GM13976 (cell line): Measurements from ENCODE around the gene TIMM23.
"Not testable (repeated sequence)": the region's sequence is repeated elsewhere in the genome, so short reads cannot be mapped to it uniquely, and the experiment has no call there.

ENCODE experiments used
- DNase-seq: peaks from one replicate; pipeline ENCODE4 v3.0.0; 2012; ENCODE audit warnings: low spot score
- in situ Hi-C: fragments of 300-500 bp; cut with MboI; formaldehyde crosslinking; loops from one replicate; pipeline ENCODE4 v1.12.0; 2022; ENCODE audit warnings: low sequenced_read_pairs, mixed read lengths, inconsistent platforms; ENCODE audit not compliant: unreplicated experiment
- TF ChIP-seq, protein P1 (sequence below): IDR thresholded peaks from 2 replicates; pipeline ENCODE4 v1.5.1; 2012; ENCODE audit warnings: borderline replicate concordance, mild to moderate bottlenecking; ENCODE audit not compliant: insufficient read depth; ENCODE audit errors: extremely low read depth, missing control alignments, control extremely low read depth

Gene TIMM23

DNA sequence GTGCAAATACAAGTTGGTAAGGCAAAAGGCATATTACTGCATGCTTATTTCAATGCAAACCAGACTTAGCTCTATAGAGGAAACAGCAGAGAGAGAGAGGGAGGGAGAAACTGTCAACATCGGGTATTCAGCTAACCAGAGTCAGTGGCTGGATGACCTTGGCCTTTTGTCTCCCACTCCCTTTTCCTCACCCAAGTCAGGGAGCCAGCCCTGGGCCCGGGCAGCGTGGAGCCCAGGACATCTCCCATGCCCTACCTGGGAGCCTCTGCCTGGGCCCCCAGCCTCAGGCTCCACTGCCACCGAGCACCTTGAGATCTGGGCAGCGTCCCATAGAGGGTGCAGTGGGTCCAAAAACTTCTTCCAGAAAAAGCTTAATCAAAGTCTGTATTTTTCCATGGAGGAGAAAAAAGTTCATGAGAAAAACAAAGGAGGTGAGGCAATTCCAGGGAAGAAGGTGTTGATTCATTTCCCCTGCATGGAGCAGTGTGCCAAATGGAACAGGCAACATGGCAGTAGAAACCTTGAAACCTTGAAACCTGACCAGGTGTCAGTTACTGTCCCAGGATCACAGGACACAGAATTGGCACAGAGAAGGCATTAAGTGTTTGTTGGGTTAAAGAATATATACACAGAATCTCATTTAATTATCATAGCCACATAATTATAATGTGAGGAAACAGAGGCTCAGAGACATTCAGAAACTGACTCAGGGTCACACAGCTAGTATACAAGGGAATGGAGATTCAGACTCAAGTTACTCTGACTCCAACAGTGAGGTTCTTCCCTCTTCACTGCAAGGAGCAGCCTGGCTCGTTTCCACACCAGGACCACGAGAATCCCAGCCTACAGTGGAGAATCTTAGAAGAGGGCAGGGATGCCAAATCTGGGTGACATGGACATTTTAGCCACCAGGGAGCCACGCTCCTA lies 63.9 kb downstream of the TIMM23 start:
- in situ Hi-C loops = no loop called here
- TF ChIP-seq, protein P1, sequence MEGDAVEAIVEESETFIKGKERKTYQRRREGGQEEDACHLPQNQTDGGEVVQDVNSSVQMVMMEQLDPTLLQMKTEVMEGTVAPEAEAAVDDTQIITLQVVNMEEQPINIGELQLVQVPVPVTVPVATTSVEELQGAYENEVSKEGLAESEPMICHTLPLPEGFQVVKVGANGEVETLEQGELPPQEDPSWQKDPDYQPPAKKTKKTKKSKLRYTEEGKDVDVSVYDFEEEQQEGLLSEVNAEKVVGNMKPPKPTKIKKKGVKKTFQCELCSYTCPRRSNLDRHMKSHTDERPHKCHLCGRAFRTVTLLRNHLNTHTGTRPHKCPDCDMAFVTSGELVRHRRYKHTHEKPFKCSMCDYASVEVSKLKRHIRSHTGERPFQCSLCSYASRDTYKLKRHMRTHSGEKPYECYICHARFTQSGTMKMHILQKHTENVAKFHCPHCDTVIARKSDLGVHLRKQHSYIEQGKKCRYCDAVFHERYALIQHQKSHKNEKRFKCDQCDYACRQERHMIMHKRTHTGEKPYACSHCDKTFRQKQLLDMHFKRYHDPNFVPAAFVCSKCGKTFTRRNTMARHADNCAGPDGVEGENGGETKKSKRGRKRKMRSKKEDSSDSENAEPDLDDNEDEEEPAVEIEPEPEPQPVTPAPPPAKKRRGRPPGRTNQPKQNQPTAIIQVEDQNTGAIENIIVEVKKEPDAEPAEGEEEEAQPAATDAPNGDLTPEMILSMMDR = no peak
- no peak for DNase-seq

DNA sequence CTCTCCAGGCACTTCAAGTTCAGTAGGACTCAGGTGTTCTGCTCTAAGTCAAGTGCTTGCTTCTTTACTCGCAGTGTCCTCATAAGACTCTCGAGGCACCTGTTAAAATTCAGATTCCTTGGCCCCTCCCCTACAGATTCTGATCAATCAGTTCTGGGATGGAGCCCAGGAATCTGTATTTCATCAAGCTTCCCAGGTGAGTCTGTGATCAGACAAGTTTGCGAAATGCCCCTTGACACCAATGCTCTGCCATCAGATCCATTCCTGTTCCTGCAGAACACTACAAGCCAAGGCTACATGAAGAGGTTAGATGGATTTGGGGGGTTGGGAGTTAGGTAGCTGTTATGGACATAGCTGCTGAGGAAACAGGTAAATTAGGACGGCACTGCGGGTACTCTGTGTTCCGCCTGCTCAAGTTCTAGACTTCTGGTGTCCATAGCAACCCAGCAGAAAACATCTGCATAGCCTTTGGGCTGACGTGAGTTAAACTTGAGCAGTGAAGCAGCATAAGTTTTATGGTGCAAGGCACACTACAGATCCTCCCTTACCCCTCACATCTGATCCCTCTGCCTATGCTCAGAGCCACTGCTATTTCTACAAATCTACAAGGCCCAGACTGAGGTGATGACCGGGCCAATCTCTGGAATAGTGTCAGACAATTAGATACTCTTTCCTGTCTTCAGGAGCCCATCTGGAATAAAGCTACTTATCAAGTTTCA lies 65.0 kb downstream of the TIMM23 start:
- in situ Hi-C loops = no loop called here
- DNase-seq = no peak
- TF ChIP-seq, protein P1 = no peak

DNA sequence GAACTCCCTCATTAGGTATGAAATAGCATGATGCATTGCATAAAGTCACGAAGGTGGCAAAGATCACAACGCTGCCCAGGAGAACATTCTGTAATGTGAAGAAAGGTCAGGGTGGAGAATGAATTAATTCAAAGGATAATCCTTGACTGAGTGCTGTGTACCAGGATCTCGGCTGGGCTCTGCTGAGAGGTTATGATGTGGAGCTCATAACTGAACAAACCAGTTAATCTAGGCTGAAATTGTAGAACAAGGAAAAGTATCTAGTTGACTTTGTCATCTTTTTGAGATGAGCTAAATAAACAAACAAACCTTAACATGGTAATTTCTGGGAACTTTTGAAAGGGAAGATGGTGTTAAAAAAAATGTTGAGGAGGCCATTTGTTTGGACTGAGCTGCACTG lies 67.7 kb downstream of the TIMM23 start:
- no peak for DNase-seq
- in situ Hi-C loops = no loop called here
- TF ChIP-seq, protein P1 = no peak

- in situ Hi-C loops = no loop called here
- TF ChIP-seq, protein P1 = no peak
- no peak for DNase-seq
Observed at GRCh38 chr10:46042527-46042926, 70.2 kb downstream of the TIMM23 start.

- no peak for DNase-seq
- in situ Hi-C loops = no loop called here
- TF ChIP-seq, protein P1 = no peak
Observed at GRCh38 chr10:46046261-46046660, 74.0 kb downstream of the TIMM23 start, which contains the start of gene MSMB. TSS of gene MSMB (minus strand) at chr10:46046269. CDS start at chr10:46046237, 32 bp downstream.

DNA sequence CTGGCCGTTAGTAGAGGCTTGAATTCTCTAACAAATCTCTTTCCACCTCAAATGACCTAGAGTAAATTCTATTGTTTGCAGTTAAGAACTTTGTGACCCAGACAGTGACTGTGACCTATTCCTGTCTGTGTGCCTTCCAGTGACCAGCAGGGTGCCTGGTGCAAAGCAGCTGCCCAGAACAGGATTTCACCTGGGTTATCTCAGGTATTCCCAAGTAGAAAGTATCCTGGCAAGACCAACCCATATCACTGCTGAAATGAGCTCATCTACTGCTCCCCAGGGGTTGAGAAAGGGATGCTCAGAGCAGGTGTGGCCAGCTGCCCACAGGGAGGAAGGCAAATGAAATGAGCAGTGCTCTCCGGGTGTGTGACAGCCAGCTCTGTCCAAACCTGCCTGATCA lies 75.9 kb downstream of the TIMM23 start:
- TF ChIP-seq, protein P1 = no peak
- DNase-seq = no peak
- in situ Hi-C loops = no loop called here

DNA sequence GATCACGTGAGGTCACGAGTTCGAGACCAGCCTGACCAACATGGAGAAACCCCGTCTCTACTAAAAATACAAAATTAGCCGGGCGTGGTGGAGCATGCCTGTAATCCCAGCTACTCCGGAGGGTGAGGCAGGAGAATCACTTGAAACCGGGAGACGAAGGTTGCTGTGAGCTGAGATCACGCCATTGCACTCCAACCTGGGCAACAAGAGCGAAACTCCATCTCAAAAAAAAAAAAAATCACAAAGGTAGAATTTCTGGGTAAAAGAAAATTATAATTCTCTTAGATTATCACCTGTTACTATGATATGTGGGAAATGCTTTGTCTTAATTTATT lies 77.2 kb downstream of the TIMM23 start:
- in situ Hi-C loops, DNase-seq: not testable (repeated sequence)
